DMS114 treated with DMSO at 0.1 percent for 48 hours (cell line): ENCODE data around the gene RPS13.
"Not testable (repeated sequence)": the region's sequence is repeated elsewhere in the genome, so short reads cannot be mapped to it uniquely, and the experiment has no call there.

Experiments
- DNase-seq: peaks from one replicate; lab custom pipeline; 2025; ENCODE audit not compliant: unreplicated experiment; lab: John Stamatoyannopoulos, UW

RPS13 gene

DNA sequence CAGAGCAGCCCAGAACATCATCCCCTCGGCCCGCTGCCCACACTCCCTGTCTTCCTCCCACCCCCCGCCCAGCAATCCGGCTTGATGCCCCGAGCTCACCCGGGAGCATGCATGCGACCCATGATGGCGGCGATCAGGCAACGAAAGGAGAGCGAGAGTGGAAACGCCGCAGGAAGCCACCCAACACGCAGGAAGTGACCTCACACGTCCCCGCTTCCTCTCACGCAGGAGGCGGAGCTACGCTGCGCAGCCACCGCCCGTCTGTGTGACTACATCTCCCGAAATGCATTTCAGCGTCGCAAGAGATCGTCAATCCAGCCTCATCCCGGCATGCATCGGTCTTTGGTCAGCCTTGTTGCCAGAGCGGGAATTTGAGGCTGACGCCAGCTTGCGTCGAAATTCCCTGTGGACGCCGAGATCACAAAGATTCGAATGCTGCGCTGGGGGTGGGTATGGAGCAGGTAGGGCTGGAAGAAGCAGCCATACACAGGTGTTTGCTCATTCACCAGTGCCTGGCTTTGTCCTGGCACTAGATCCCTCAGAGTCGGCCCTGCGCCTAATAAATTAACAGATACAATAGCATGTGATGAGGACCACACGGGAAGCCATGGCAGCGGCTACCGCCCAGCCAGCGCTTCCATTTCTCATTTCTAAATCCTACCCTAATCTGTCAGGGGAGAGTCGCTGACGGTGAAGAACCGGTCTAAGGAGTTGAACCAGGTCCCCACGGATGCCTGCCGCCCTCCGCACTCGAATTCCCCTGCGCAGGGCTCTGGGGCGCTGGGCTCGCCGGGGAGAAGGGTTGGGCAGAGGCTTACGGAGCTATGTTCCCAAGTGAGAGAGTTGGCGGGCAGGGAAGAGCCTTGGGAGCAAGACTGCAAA lies at the start of gene RPS13:
Gene RPS13, minus strand, starts transcription at position 148 of the 882 bp plus-strand sequence. Its CDS starts 26 bp downstream, at position 122.
- DNase-seq: peak; percentile 91

DNA sequence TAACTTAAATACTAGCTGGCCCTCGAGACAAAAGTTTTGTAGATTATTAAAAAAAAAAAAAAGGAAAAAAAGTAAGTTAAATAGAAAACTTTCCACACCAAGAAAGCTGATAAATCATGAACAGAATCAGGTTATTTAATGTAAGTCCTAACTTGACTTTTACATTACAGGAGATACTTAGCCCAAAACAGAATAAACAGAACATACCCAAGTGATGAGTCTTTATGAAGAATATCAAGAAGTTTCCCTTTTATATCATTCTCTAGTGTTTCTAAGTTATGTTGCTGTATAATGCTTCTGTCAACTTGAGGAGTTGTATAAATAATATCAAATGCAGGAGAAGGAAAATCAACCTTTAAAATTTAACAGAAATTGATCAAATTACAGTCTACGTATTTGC lies 44.5 kb upstream of the RPS13 start:
- no peak for DNase-seq

DNA sequence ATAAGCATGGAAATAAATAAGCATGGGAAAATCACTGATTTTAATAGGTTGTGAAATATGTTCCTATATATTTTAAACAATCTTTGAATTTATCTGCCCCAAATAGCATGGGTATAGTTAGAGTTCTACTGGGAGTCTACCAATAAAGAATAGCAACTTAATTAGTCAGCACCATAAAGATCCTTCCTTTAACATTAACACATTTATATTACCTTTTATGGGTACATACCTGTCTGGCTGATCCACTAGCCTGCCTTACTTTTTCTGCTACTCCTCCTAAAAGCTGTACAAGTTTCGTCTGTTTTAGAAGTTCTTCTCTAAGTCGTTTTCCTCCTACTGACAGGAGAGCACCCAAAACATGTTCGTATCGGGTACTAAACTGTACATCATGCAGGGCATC lies 39.8 kb upstream of the RPS13 start:
- no peak for DNase-seq

DNA sequence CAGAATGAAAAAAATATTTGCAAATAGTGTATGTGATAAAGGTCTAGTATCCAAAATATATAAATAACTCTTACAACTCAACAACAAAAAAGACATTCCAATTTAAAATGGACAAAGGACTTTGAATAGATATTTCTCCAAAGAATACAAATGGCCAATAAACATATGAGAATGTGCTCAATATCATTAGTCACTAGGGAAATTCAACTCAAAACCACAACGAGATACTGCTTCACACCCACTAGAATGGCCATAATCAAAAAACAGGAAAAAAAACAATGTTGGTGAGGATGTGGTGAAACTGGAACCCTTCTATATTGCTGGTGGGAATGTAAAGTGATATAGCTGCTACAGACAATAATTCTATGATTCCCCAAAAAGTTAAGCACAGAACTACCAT lies 38.6 kb upstream of the RPS13 start:
- no peak for DNase-seq

DNA sequence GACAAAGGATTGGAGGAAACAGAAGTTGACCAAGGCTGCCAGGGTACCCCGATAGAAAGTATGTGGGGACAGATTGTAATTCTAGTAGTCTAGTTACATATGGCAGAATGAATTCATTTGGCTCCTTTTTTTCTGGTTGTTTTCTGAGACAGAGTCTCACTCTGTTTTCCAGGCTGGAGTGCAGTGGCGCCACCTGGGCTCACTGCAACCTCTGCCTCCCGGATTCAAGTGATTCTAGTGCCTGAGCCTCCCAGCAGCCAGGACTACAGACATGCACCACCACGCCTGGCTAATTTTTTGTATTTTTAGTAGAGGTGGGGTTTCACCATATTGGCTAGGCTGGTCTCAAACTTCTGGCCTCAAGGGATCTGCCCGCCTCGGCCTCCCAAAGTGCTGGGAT lies 30.3 kb upstream of the RPS13 start:
- not testable (repeated sequence) for DNase-seq

DNA sequence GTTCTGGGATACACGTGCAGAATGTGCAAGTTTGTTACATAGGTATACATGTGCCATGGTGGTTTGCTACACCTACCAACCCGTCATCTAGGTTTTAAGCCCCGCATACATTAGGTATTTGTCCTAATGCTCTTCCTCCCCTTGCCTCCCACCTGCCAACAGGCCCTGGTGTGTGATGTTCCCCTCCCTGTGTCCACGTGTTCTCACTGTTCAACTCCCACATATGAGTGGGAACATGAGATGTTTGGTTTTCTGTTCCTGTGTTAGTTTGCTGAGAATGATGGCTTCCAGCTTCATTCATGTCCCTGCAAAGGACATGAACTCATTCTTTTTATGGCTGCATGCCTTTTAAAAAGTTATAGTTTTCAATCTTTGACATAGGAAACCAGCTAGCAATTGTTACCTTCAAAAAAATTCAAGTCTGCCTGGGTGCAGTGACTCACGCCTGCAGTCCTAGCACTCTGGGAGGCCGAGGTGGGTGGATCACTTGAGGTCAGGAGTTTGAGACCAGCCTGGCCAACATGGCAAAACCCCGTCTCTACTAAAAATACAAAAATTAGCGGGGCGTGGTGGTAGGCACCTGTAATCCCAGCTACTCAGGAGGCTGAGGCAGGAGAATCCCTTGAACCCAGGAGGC lies 28.1 kb upstream of the RPS13 start:
- not testable (repeated sequence) for DNase-seq

DNA sequence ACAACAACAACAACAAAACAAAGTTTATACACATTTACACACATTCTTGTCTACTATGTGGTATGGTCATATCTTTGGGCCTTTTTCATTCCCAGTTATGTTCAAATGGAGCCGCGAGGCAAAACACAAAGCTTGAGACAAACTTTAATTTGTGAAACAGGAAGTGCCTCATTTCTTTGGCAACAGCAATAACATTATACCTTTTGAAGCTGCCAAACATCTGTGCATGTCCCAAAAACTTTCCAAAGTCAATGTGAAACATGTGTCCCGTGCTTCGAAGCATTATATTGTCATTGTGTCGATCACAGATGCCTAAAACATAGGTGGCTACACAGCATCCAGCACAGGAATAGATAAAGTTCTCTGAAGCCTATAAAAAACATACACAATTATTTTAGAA lies 25.0 kb upstream of the RPS13 start:
- DNase-seq: no peak

DNA sequence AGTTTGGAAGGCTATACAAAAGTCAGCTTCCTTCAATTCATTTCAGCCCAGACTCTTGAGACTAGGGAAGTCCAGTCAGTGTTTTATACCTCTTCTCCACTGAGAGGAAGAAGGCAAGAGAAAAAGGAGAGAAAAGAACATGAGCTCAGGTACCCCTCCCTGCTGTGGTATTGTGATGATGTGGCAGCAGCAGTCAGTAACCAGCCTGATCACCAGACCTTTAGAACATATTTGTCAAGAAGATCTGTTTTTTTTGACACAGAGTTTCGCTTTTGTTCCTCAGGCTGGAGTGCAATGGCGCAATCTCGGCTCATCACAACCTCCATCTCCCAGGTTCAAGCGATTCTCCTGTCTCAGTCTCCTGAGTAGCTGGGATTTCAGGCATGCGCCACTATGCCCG lies 21.2 kb upstream of the RPS13 start:
- DNase-seq: no peak

DNA sequence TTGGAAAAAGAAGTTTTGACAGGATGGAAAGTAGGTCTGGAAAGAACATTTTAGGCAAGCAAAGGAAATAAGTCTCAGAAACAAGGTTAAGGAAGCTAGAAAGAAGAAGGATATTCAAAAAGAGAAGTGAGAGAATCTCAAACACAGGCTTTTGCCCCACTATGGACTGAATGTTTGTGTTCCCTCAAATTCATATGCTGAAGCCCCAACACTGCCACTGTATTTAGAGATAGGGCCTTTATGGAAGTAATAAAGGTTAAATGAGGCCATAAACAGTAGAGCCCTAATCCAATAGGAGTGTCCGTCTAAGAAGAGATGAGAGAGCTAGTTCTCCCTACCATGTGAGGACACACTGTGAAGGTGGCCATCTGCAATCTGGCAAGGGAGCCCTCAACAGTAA lies 20.6 kb upstream of the RPS13 start:
- no peak for DNase-seq

DNA sequence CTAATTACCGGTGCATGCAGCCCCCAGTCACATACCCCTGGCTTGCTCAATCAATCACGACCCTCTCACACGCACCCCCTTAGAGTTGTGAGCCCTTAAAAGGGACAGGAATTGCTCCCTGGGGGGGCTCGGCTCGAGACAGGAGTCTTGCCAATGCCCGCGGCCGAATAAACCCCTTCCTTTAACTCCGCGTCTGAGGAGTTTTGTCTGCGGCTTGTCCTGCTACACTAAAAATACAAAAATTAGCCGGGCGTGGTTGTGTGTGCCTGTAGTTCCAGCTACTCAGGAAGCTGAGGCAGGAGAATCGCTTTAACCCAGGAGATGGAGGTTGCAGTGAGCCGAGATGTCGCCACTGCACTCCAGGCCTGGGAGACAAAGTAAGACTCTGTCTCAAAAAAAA lies 8.5 kb upstream of the RPS13 start:
- DNase-seq: not testable (repeated sequence)

DNA sequence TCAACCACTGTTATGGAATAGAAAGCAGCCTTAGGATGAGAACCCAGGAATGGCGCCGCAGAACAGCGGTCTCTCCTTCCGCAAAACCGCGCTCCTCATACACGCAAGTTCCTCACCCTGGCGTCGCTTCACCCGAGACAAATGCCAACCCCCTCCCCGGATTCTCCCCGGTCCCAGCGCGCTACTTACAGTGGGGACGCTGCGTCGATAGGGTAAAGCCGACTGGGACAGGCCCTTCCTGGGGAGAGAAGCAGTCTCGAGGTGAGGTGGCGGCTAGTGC lies 287 bp downstream of the RPS13 start:
- DNase-seq: no peak

DNA sequence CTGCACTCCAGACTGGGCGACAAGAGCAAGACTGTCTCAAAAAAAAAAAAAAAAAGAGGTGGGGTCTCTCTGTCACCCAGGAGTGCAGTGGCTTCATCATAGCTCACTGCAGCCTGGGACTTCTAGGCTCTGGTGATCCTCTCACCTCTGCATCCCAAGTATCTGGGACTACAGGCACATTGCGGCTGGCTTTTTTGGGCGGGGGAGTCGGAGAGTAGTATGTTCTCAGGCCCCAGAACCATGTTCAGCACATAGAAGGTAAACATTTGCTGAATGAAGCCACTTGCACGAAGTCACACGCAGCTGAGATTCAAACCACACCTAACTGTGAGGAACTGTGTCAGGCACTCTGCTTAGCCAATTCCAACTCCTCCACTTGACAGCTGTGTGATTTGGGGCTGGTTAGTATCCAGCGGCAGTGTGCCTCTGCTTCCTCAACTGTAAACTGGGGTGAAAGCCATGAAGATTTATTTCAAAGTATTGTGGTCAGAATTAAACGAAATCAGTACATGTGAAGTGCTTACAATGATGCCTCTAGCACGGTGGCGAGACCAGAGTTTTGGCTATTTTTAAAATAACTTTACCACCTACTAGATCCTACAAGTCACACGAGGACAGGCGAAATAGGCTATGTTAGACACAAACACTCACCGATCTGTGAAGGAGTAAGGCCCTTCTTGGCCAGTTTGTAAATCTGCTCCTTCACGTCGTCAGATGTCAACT lies 789 bp downstream of the RPS13 start:
- DNase-seq: no peak

DNA sequence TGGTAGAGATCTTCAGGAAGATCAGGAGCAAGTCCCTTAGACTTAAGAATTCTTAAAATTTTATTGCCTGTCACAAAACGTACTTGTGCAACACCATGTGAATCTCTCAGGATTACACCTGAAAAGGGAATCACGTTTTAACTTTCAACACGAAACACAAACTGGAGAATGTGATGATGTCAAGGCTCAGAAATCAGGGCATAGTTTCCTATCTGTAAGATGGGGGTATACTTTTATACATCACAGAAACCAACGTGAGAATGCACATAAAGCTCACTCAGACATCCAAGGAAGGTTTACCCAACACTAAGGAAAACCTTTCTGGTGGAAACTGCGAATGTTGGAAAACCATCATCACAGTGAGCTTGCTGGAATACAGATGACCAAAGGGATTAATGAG lies 2.0 kb downstream of the RPS13 start:
- DNase-seq: no peak

DNA sequence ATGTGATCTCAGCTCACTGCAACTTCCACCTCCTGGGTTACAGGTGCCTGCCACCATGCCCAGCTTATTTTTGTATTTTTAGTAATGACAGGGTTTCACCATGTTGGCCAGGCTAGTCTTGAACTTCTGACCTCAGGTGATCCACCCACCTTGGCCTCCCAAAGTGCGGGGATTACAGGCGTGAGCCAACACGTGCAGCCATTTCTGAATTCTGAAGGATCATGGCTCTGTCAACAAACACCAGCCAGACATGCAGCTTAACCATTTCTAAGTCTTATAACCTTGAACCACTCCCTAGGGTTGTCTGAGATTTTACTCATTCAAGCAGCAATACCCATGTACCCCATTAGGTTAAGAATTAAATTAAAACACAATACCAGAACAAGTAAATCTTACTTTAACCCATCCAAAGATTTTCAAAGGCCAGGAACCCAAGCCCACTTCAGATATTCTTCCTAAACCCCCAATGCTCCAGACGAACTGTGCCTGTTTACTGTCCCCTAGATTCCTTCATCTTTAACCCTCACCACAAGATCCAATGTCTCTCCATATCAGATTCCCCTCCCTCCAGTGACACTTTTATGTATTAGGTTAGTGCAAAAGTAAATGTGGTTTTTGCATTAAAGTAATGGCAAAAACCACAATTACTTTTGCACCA lies 4.0 kb downstream of the RPS13 start:
- no peak for DNase-seq

DNA sequence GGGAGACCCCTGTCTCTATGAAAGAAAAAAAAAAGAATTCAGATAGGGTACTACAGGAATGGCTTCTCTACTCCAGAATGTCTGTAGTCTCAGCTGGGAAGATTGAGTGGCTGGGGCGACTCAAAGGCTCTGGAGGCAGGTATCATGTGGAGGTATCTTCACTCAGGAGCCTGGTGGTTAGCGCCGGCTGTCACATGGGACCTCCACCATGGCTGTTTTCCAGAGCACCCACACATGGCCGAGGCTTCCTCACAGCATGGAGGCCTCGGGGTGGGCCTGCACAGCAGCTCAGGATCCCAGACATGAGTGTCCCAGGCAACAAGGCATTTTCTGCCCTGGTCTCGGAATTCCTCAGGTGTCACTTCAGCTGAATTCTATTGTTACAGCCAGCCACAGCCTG lies 10.1 kb downstream of the RPS13 start:
- DNase-seq: no peak

DNA sequence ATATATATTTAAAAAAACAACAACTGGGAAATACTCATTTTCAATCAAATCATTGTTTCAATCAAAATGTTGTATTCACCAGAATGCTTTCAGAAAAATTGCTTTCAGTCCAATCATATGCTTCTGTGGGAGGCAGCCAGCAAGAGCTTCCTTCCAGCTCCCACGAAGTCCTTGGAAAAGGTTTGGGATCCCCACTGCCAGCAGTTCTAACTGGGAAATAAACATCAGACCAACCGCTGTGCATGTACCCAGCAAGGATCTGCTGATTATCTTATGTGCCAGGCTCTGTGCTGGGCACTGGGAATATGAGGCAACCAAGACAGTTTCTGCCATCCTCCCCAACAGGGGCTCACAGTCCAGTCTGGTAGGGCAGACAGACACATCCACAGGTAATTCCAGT lies 10.8 kb downstream of the RPS13 start:
- no peak for DNase-seq

DNA sequence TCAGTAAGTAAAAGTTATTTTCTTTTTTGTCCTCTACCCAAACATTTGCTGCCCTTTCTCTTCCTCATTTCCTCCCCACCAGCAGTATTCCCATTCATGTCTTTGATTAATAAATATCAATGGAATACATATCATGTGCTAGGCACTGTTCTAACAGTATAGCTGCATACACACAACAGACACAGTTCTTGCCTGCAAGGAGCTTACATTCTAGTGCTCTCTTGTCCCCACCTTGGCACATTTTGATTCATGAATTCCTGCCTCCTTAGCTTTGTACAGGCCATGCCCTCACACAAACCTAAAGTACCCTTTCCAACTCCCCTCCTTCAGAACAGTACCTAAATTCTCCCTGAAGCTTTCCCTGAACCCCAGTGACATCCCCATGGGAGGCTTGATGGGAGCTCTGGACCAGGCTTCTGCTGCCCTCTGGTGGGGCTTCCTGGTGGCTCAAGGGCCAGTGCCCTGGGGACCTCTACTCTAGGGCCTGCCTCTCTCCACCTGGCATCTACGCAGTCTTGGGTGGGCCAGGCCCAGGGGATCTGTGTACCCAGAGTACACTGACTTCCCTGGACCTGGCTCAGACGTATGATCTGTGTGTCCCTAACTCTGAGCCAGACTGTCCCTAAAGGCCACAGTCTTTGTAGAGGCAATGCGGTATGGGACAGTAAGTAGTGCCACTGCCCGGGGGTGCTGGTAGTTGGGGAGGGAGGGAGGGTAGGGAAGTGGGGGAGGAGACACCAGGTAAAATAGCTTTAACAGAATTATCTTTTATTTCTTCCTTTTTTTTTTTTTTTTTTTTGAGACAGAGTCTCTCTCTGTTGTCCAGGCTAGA lies 14.1 kb downstream of the RPS13 start:
- peak; percentile 8 for DNase-seq

DNA sequence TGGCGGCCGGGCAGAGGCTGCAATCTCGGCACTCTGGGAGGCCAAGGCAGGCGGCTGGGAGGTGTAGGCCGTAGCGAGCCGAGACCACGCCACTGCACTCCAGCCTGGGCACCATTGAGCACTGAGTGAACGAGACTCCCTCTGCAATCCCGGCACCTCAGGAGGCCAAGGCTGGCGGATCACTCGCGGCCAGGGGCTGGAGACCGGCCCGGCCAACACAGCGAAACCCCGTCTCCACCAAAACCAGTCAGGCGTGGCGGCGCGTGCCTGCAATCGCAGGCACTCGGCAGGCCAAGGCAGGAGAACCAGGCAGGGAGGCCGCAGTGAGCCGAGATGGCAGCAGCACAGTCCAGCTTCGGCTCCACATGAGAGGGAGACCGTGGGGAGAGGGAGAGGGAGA lies 26.3 kb downstream of the RPS13 start:
- not testable (repeated sequence) for DNase-seq

DNA sequence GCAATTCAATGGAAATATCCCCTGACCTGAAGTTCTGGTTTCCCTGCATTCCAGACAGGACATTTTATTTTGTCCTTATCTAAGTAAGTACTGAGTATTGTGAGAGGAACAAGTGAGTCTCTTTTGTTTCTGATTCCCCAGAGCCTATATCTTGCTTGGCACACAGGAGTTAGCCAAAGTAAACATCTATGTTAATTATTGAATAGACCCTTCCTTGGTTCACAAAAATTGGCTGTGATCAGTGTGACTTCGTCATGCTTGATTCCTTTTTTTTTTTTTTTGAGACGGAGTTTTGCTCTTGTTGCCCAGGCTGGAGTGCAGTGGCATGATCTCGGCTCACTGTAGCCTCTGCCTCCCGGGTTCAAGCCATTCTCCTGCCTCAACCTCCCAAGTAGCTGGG lies 29.0 kb downstream of the RPS13 start:
- DNase-seq: not testable (repeated sequence)

DNA sequence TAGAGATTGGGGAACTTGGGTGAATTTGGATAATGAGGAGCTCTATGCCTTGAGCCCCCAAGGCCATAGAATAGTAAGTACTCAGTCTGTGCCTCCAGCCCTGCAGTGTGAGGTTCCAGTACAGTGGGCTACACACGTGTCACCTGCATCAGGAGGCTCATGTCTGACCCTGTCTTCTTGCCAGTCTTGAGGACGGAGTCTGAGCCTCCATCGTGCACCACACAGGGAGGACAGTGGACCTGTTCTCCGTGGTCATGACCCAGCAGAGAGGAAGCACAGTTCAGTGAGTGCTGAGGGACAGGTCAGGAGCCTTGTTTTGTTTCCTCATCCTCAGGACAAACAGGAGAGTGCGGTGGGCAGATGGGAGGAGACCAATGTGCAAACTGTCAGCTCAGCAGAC lies 30.8 kb downstream of the RPS13 start:
- no peak for DNase-seq
